HepG2 (cell line): Measurements from ENCODE around the gene SOBP. TPM values are rescaled to one million over a fixed set of nuclear protein-coding genes. Genes with fewer than 3 reads are reported as not detected.

Experiments
- CBFB ChIP-seq: sonication (generic); formaldehyde crosslinking; IDR thresholded peaks from 2 replicates; pipeline ENCODE4 v1.4.0; 2020; ENCODE audit warnings: missing genetic modification reagents
- DZIP1 ChIP-seq: sonication (generic); formaldehyde crosslinking; IDR thresholded peaks from 2 replicates; pipeline ENCODE4 v1.5.0; 2020; ENCODE audit warnings: mild to moderate bottlenecking, missing genetic modification reagents
- ESRRA ChIP-seq: sonication (generic); formaldehyde crosslinking; IDR thresholded peaks from 2 replicates; pipeline ENCODE4 v1.5.1; 2020; ENCODE audit warnings: mild to moderate bottlenecking, low read depth, missing genetic modification reagents
- HDAC1 ChIP-seq: sonication (generic); formaldehyde crosslinking; IDR thresholded peaks from 2 replicates; pipeline ENCODE4 v1.5.1; 2020; ENCODE audit warnings: mild to moderate bottlenecking, missing genetic modification reagents
- HOXA3 ChIP-seq: sonication (generic); formaldehyde crosslinking; IDR thresholded peaks from 2 replicates; pipeline ENCODE4 v1.5.0; 2020; ENCODE audit warnings: missing genetic modification reagents
- JUN ChIP-seq: sonication (generic); formaldehyde crosslinking; IDR thresholded peaks from 2 replicates; pipeline ENCODE4 v1.4.0; 2020; ENCODE audit warnings: mild to moderate bottlenecking, missing genetic modification reagents
- NBN ChIP-seq: fragments of 450-650 bp; conservative IDR thresholded peaks from 2 replicates; pipeline ENCODE4 v1.6.1; 2017
- PITX1 ChIP-seq: sonication (generic); formaldehyde crosslinking; IDR thresholded peaks from 2 replicates; pipeline ENCODE4 v1.5.1; 2020; ENCODE audit warnings: mild to moderate bottlenecking, missing genetic modification reagents
- PRMT3 ChIP-seq: sonication (generic); formaldehyde crosslinking; IDR thresholded peaks from 2 replicates; pipeline ENCODE4 v1.8.1; 2022; ENCODE audit warnings: low read depth, mild to moderate bottlenecking, moderate library complexity, missing genetic modification reagents, borderline replicate concordance
- REPIN1 ChIP-seq: sonication (generic); formaldehyde crosslinking; IDR thresholded peaks from 2 replicates; pipeline ENCODE4 v1.8.0; 2022; ENCODE audit warnings: missing genetic modification reagents, low read depth, mild to moderate bottlenecking, borderline replicate concordance
- SP4 ChIP-seq: sonication (generic); formaldehyde crosslinking; IDR thresholded peaks from 2 replicates; pipeline ENCODE4 v1.8.1; 2023; ENCODE audit warnings: mild to moderate bottlenecking, missing genetic modification reagents
- SPEN ChIP-seq: sonication (generic); formaldehyde crosslinking; IDR thresholded peaks from 2 replicates; pipeline ENCODE4 v1.5.1; 2020; ENCODE audit warnings: low read depth, mild to moderate bottlenecking, missing genetic modification reagents
- TBX2 ChIP-seq: sonication (generic); formaldehyde crosslinking; IDR thresholded peaks from 2 replicates; pipeline ENCODE4 v1.5.0; 2020; ENCODE audit warnings: missing genetic modification reagents, mild to moderate bottlenecking, borderline replicate concordance
- TSC22D2 ChIP-seq: sonication (generic); formaldehyde crosslinking; IDR thresholded peaks from 2 replicates; pipeline ENCODE4 v1.5.1; 2020; ENCODE audit warnings: missing genetic modification reagents, mild to moderate bottlenecking, borderline replicate concordance
- ZBTB38 ChIP-seq: sonication (generic); formaldehyde crosslinking; IDR thresholded peaks from 2 replicates; pipeline ENCODE4 v1.5.1; 2020; ENCODE audit warnings: mild to moderate bottlenecking, missing genetic modification reagents
- ZMYM4 ChIP-seq: sonication (generic); formaldehyde crosslinking; IDR thresholded peaks from 2 replicates; pipeline ENCODE4 v1.8.1; 2023; ENCODE audit warnings: mild to moderate bottlenecking, missing genetic modification reagents
- ZNF235 ChIP-seq: sonication (generic); formaldehyde crosslinking; IDR thresholded peaks from 2 replicates; pipeline ENCODE4 v1.8.1; 2023; ENCODE audit warnings: mild to moderate bottlenecking, missing genetic modification reagents, borderline replicate concordance
- ZNF260 ChIP-seq: sonication (generic); formaldehyde crosslinking; IDR thresholded peaks from 2 replicates; pipeline ENCODE4 v1.4.0; 2020; ENCODE audit warnings: missing genetic modification reagents, low read depth, mild to moderate bottlenecking, borderline replicate concordance
- ZNF329 ChIP-seq: sonication (generic); formaldehyde crosslinking; IDR thresholded peaks from 2 replicates; pipeline ENCODE4 v1.9.0; 2021; ENCODE audit warnings: low read depth, mild to moderate bottlenecking, missing genetic modification reagents
- ZNF451 ChIP-seq: sonication (generic); formaldehyde crosslinking; IDR thresholded peaks from 2 replicates; pipeline ENCODE4 v1.5.0; 2020; ENCODE audit warnings: mild to moderate bottlenecking, missing genetic modification reagents
- ZNF550 ChIP-seq: sonication (generic); formaldehyde crosslinking; IDR thresholded peaks from 2 replicates; pipeline ENCODE4 v1.4.0; 2020; ENCODE audit warnings: mild to moderate bottlenecking, missing genetic modification reagents, borderline replicate concordance
- ZNF713 ChIP-seq: sonication (generic); formaldehyde crosslinking; IDR thresholded peaks from 2 replicates; pipeline ENCODE4 v1.4.0; 2020; ENCODE audit warnings: mild to moderate bottlenecking, missing genetic modification reagents
- polyA plus RNA-seq, 8 experiments: library from polyadenylated mRNA; depleted of rRNA in 3 of 8; stranded (reverse) in 7 of 8; unstranded in 1 of 8; fragments of >200 nt; fragmentation: Illumina TruSeq in 4 of 8; extraction: Trizol in 4 of 8; gene quantifications; 2 replicates each; pipeline versions ENCODE4 v1.2.1 to v1.2.3, GENCODE V29; 2011 to 2016; ENCODE audit warnings: low read depth in 4 of 8, missing spikeins in 1 of 8, mixed read lengths in 1 of 8; ENCODE audit not compliant: insufficient read depth in 1 of 8
- total RNA-seq, 5 experiments: library from RNA; depleted of rRNA; stranded (reverse); fragments of >200 nt; fragmentation: Illumina TruSeq; extraction: Trizol; gene quantifications; 2 replicates each; pipeline ENCODE4 v1.2.3, GENCODE V29; 2016; ENCODE audit warnings: low read depth in 1 of 5
- TF ChIP-seq, protein P1 (sequence below): sonication (generic); formaldehyde crosslinking; IDR thresholded peaks from 2 replicates; pipeline ENCODE4 v1.9.0; 2022; ENCODE audit warnings: missing genetic modification reagents, mild to moderate bottlenecking, borderline replicate concordance
- TF ChIP-seq, protein P2 (sequence below): sonication (generic); formaldehyde crosslinking; IDR thresholded peaks from 2 replicates; pipeline ENCODE4 v1.4.0; 2020; ENCODE audit warnings: missing genetic modification reagents

The SOBP gene
- total and polyA plus RNA-seq, 2 of the 13 experiments (the other 11 are each of a cell fraction or from before 2014, with no cell fraction given): 1.5 to 6.9 TPM

DNA sequence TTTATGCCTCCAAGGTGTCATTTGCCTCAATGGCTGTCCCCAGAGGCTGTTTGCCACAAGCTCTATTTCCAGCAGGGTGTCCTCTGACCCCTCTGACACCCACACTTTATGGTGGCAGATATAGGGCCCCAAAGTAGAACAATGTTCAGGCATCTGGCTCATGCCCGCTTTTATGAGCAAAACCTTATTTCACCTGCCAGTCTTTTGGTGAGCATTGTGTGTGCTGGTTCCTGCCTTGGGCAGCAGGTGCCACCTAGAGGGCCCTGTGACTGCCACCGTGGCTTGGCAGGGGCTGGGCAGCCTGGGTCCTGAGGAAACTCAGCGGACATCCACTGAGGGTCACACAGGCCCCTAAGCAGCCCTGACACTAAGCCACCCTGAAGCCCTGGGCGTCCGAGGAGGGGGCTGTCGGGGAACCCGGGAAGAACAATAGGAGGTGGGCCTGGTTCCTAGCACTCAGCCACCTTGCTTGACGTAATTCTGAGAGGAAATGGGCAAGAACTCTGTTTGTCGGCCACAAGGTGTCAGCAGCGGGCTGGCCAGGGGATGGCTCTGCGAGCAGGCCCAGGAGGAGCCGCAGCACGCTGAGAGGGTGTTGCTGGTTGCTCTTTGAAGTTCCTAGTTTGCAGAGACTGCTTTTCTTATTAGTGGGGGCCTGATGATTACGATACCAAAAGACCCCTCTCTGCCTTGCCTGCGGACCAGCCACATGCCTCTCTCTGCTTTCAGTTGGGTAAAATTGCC is 185.2 kb downstream of the SOBP start (continued):
- TF ChIP-seq JUN (CRISPR knock-in tag) (0 out of 2 replicates have a peak, but pooled peaks have one; percentile 38), ZNF550 (CRISPR knock-in tag) (no peak), ZNF235 (CRISPR knock-in tag) (0 out of 2 replicates have a peak, but pooled peaks have one; percentile 53), ZNF451 (CRISPR knock-in tag) (peak; percentile 77), SP4 (CRISPR knock-in tag) (peak; percentile 48; the same call in 1 of the 2 replicates), ZNF260 (CRISPR knock-in tag) (no peak), ZMYM4 (CRISPR knock-in tag) (peak; percentile 70; the same call in 1 of the 2 replicates), PRMT3 (CRISPR knock-in tag) (no peak), TBX2 (CRISPR knock-in tag) (peak; percentile 44; the same call in 1 of the 2 replicates), HOXA3 (CRISPR knock-in tag) (peak; percentile 13; the same call in 1 of the 2 replicates), TSC22D2 (CRISPR knock-in tag) (no peak), ESRRA (CRISPR knock-in tag) (no peak), NBN (no peak), SPEN (CRISPR knock-in tag) (peak; percentile 63; the same call in 1 of the 2 replicates), HDAC1 (peak; percentile 33; the same call in 1 of the 2 replicates), REPIN1 (CRISPR knock-in tag) (0 out of 2 replicates have a peak, but pooled peaks have one; percentile 25), ZNF329 (CRISPR knock-in tag) (no peak), PITX1 (CRISPR knock-in tag) (peak; percentile 53; the same call in 1 of the 2 replicates), DZIP1 (0 out of 2 replicates have a peak, but pooled peaks have one; percentile 20), ZNF713 (CRISPR knock-in tag) (no peak), ZBTB38 (CRISPR knock-in tag) (peak; percentile 44; the same call in 1 of the 2 replicates), CBFB (CRISPR knock-in tag) (no peak)
- TF ChIP-seq, protein P1, sequence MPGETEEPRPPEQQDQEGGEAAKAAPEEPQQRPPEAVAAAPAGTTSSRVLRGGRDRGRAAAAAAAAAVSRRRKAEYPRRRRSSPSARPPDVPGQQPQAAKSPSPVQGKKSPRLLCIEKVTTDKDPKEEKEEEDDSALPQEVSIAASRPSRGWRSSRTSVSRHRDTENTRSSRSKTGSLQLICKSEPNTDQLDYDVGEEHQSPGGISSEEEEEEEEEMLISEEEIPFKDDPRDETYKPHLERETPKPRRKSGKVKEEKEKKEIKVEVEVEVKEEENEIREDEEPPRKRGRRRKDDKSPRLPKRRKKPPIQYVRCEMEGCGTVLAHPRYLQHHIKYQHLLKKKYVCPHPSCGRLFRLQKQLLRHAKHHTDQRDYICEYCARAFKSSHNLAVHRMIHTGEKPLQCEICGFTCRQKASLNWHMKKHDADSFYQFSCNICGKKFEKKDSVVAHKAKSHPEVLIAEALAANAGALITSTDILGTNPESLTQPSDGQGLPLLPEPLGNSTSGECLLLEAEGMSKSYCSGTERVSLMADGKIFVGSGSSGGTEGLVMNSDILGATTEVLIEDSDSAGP: peak; percentile 67
- TF ChIP-seq, protein P2, sequence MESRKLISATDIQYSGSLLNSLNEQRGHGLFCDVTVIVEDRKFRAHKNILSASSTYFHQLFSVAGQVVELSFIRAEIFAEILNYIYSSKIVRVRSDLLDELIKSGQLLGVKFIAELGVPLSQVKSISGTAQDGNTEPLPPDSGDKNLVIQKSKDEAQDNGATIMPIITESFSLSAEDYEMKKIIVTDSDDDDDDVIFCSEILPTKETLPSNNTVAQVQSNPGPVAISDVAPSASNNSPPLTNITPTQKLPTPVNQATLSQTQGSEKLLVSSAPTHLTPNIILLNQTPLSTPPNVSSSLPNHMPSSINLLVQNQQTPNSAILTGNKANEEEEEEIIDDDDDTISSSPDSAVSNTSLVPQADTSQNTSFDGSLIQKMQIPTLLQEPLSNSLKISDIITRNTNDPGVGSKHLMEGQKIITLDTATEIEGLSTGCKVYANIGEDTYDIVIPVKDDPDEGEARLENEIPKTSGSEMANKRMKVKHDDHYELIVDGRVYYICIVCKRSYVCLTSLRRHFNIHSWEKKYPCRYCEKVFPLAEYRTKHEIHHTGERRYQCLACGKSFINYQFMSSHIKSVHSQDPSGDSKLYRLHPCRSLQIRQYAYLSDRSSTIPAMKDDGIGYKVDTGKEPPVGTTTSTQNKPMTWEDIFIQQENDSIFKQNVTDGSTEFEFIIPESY (CRISPR knock-in tag): 0 out of 2 replicates have a peak, but pooled peaks have one; percentile 14
